ENCODE measurements around the gene BANP. TPM values are rescaled to one million over a fixed set of nuclear protein-coding genes. Genes with fewer than 3 reads are reported as not detected.
"Not testable (repeated sequence)": the region's sequence is repeated elsewhere in the genome, so short reads cannot be mapped to it uniquely, and the experiment has no call there.

The BANP gene
- total and polyA plus RNA-seq, 2 donors from 2014 or later: 12.4 to 26.3 TPM

GRCh38 chr16:88092791-88093555 is 141.7 kb downstream of the BANP start:
- intact Hi-C loops (cut with DNase I); H3K4me1 ChIP-seq (ENCODE audit: control insufficient read depth in 2 of 3, insufficient read depth in 2 of 3, low read depth in 1 of 3, low read length in 3 of 3); H3K27ac ChIP-seq (ENCODE audit: low read depth in 2 of 2, low read length in 2 of 2); H3K36me3 ChIP-seq (ENCODE audit: control insufficient read depth in 2 of 3, insufficient read depth in 3 of 3, low read length in 3 of 3); H3K27me3 ChIP-seq (ENCODE audit: control insufficient read depth, insufficient read depth, low read length); H3K9me3 ChIP-seq (ENCODE audit: control insufficient read depth in 2 of 3, insufficient read depth in 1 of 3, low read length in 3 of 3); FAIRE-seq; H3K4me3 ChIP-seq (ENCODE audit: low read length in 3 of 3); H3K9ac ChIP-seq (ENCODE audit: low read length in 3 of 3): not testable (repeated sequence)
- peak in 2 of 5 donors; percentile 39 to 41 for DNase-seq

- H3K27me3 ChIP-seq (ENCODE audit: control insufficient read depth, insufficient read depth, low read length); H3K9ac ChIP-seq (ENCODE audit: low read length in 3 of 3); H3K36me3 ChIP-seq (ENCODE audit: control insufficient read depth in 2 of 3, insufficient read depth in 3 of 3, low read length in 3 of 3); H3K4me3 ChIP-seq (ENCODE audit: low read length in 3 of 3); H3K27ac ChIP-seq (ENCODE audit: low read depth in 2 of 2, low read length in 2 of 2); FAIRE-seq; intact Hi-C loops (cut with DNase I); H3K9me3 ChIP-seq (ENCODE audit: control insufficient read depth in 2 of 3, insufficient read depth in 1 of 3, low read length in 3 of 3); H3K4me1 ChIP-seq (ENCODE audit: control insufficient read depth in 2 of 3, insufficient read depth in 2 of 3, low read depth in 1 of 3, low read length in 3 of 3): not testable (repeated sequence)
- peak in 2 of 5 donors; percentile 22 to 52 for DNase-seq
Observed at GRCh38 chr16:88093556-88094252, 142.5 kb downstream of the BANP start.

DNA sequence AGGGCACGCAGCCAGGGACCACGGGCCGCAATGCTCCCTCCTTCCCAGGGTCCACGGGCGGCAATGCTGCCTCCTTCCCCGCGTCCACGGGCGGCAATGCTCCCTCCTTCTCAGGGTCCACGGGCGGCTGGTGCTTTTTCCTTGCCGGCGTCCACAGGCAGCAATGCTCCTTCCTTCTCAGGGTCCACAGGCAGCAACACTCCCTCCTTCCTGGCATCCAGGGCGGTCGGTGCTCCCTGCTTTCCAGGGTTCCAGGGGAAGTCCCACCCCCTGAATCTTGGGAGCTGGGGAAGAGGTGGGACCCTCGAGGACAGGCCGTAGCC is 143.0 kb downstream of the BANP start:
- H3K4me1 ChIP-seq (ENCODE audit: control insufficient read depth in 2 of 3, insufficient read depth in 2 of 3, low read depth in 1 of 3, low read length in 3 of 3); FAIRE-seq; intact Hi-C loops (cut with DNase I); H3K27me3 ChIP-seq (ENCODE audit: control insufficient read depth, insufficient read depth, low read length); H3K27ac ChIP-seq (ENCODE audit: low read depth in 2 of 2, low read length in 2 of 2); H3K9ac ChIP-seq (ENCODE audit: low read length in 3 of 3); H3K4me3 ChIP-seq (ENCODE audit: low read length in 3 of 3); H3K9me3 ChIP-seq (ENCODE audit: control insufficient read depth in 2 of 3, insufficient read depth in 1 of 3, low read length in 3 of 3); H3K36me3 ChIP-seq (ENCODE audit: control insufficient read depth in 2 of 3, insufficient read depth in 3 of 3, low read length in 3 of 3): not testable (repeated sequence)
- peak in 2 of 5 donors; percentile 30 to 44 for DNase-seq

- H3K9me3 ChIP-seq (ENCODE audit: control insufficient read depth in 2 of 3, insufficient read depth in 1 of 3, low read length in 3 of 3); H3K27ac ChIP-seq (ENCODE audit: low read depth in 2 of 2, low read length in 2 of 2); H3K4me1 ChIP-seq (ENCODE audit: control insufficient read depth in 2 of 3, insufficient read depth in 2 of 3, low read depth in 1 of 3, low read length in 3 of 3); H3K27me3 ChIP-seq (ENCODE audit: control insufficient read depth, insufficient read depth, low read length); FAIRE-seq; H3K36me3 ChIP-seq (ENCODE audit: control insufficient read depth in 2 of 3, insufficient read depth in 3 of 3, low read length in 3 of 3); H3K4me3 ChIP-seq (ENCODE audit: low read length in 3 of 3); intact Hi-C loops (cut with DNase I); H3K9ac ChIP-seq (ENCODE audit: low read length in 3 of 3); DNase-seq: not testable (repeated sequence)
Observed at GRCh38 chr16:88094900-88095299, 143.7 kb downstream of the BANP start.

- FAIRE-seq; H3K9ac ChIP-seq (ENCODE audit: low read length in 3 of 3); H3K4me1 ChIP-seq (ENCODE audit: control insufficient read depth in 2 of 3, insufficient read depth in 2 of 3, low read depth in 1 of 3, low read length in 3 of 3); H3K9me3 ChIP-seq (ENCODE audit: control insufficient read depth in 2 of 3, insufficient read depth in 1 of 3, low read length in 3 of 3); DNase-seq; intact Hi-C loops (cut with DNase I); H3K27me3 ChIP-seq (ENCODE audit: control insufficient read depth, insufficient read depth, low read length); H3K27ac ChIP-seq (ENCODE audit: low read depth in 2 of 2, low read length in 2 of 2); H3K4me3 ChIP-seq (ENCODE audit: low read length in 3 of 3); H3K36me3 ChIP-seq (ENCODE audit: control insufficient read depth in 2 of 3, insufficient read depth in 3 of 3, low read length in 3 of 3): not testable (repeated sequence)
Observed at GRCh38 chr16:88096659-88097058, 145.4 kb downstream of the BANP start.

GRCh38 chr16:88098731-88099562 is 147.7 kb downstream of the BANP start:
- H3K9me3 ChIP-seq (ENCODE audit: control insufficient read depth in 2 of 3, insufficient read depth in 1 of 3, low read length in 3 of 3); H3K27ac ChIP-seq (ENCODE audit: low read depth in 2 of 2, low read length in 2 of 2); intact Hi-C loops (cut with DNase I); H3K4me1 ChIP-seq (ENCODE audit: control insufficient read depth in 2 of 3, insufficient read depth in 2 of 3, low read depth in 1 of 3, low read length in 3 of 3); FAIRE-seq; H3K9ac ChIP-seq (ENCODE audit: low read length in 3 of 3); H3K36me3 ChIP-seq (ENCODE audit: control insufficient read depth in 2 of 3, insufficient read depth in 3 of 3, low read length in 3 of 3); H3K4me3 ChIP-seq (ENCODE audit: low read length in 3 of 3); H3K27me3 ChIP-seq (ENCODE audit: control insufficient read depth, insufficient read depth, low read length): not testable (repeated sequence)
- DNase-seq: peak in 2 of 5 donors; percentile 38 to 66

Measured in kidney (tissue), 11 donors.